HT1080 (cell line): ENCODE data around the gene ZNF688. TPM values are rescaled to one million over a fixed set of nuclear protein-coding genes. Genes with fewer than 3 reads are reported as not detected.

Source experiments
- DNase-seq: peaks from one replicate; pipeline ENCODE4 v3.0.0-alpha.2; 2015; ENCODE audit warnings: low read depth
- total RNA-seq: library from RNA; depleted of rRNA; stranded (reverse); fragments of >200 nt; shearing (Covaris generic); gene quantifications from 2 replicates; pipeline ENCODE4 v1.2.3, GENCODE V29; 2014

ZNF688 gene
- total RNA-seq, 1 experiment from 2014 or later = 7.2 TPM

GRCh38 chr16:30585400-30586191, 14.1 kb upstream of the ZNF688 start, which contains the start of gene ZNF785:
Gene ZNF785, minus strand, starts transcription at chr16:30585697. Its CDS starts 86 bp downstream, at chr16:30585611.
- DNase-seq = peak; percentile 99

DNA sequence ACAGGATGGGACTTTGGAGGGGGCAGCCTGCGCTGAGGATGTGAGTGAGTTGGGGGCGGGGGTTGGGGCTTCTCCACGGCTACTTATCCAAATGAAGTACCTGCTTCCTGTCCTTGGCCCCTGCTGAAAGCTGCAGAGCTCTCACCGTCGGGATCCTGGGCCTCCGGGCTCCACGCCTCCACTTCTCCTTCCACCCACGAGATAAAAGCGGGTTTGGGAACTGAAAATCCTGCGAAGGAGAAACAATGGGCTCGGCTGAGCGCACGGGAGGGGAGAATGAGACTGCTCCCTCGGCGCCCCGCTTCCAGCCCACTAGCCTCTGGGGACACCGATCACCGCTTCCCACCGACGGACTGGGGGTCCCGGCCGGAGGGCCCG, 13.5 kb upstream of the ZNF688 start:
- DNase-seq = no peak

DNA sequence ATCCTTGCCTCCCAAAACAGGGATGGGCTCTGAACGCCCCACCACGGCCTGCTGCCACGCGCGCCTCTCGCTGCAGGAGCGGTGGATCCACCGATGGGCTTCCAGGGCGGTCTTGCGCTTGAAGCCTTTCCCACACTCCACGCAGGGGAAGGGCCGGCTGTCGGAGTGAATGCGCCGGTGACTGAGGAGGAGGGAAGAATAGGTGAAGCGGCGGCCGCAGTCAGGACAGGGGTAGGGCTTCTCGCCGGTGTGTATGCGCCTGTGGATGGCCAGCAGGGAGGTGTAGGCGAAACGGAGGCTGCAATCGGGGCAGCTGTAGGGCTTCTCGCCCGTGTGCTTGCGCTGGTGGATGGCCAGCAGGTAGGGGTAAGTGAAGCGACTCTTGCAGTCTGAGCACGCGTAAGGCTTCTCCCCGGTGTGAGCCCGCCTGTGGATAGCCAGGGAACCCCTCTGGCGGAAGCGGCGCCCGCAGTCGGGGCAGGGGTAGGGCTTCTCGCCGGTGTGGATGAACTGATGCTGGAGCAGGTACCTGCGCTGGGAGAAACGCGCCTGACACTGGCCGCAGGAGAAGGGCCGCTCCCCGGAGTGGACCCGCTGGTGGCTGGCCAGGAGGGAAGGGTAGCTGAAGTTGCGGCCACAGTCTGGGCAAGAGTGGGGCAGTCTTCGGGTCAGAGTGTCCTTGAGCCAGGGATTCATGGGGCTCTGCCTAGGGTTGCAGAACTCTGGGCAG, 11.3 kb upstream of the ZNF688 start:
- DNase-seq = no peak

DNA sequence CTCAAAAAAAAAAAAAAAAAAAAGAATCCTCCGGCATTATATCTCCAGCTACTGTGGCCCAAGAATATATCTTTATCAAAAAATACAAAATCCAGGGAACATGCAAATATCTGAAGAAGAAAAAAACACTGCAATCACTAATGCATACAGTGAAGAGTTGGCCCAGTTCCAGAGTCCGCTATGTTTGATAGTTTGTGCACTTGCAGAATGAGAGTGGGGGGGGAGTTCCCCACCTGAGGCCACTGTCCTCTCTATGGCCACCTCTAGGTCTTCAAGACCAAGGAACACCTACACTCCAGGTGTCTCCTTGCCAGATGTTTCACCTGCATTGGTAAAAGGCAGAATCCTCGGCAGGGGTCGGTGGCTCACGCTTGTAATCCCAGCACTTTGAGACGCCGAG, 9.9 kb upstream of the ZNF688 start:
- no peak for DNase-seq

DNA sequence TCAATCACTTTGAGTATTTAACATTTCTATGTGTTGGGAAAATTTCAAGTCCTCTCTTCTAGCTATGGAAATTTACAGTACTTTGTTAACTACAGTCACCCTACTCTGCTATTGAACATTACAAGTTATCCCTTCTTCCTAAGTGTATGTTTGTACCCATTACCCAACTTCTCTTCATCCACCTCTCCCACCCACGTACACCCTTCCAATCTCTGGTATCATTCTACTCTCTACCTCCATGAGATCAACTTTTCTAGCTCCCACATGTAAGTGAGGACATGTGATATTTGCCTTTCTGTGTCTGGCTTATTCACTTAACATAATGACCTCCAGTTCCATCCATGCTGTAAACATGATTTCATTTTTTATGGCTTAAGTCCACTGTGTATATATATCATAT, 3.2 kb upstream of the ZNF688 start:
- no peak for DNase-seq

- DNase-seq = no peak
Measured at GRCh38 chr16:30570636-30571444, 674 bp downstream of the ZNF688 start.

DNA sequence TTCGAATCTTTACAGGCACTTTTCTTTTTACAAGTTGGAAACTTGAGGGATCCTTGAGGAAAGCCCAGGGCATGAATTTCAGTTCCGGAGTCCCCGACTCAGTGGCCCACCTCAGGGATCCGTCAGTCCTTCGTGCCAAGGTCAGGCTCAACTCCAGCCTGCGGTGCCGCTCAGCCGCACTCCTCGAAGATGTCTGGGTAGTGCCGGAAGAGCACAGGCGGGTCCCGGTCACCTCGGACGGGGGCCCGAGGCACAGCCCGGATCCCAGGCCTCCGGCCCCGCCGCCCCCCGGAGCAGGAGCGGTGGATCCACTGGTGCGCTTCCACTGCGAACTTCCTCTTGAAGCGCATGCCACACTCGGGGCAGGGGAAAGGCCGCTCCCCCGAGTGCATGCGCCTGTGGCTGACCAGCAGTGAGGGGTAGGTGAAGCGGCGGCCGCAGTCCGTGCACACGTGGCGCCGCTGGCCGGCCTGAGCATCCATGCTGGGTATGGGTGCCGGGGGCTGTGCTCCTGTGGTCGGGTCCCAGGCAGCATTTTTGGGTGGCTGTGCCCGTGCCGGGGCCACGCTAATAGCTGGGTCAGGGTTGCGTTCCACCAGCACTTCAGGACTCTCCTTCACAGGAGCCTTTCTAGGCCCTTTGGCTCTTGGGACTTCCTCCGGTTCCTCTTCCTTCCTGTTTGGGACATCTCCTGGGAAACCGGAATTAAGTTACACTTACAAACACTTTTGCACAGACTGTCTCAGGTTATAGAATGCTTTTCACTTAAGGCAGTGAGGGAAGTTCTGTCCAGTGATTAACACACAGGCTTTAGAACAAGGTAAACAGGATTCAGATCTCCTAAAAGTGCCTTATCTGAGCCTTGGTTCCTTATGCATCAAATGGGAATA, 1.5 kb downstream of the ZNF688 start:
- DNase-seq = no peak

GRCh38 chr16:30569281-30569680, 2.2 kb downstream of the ZNF688 start:
- DNase-seq = no peak

GRCh38 chr16:30567991-30568638, 3.4 kb downstream of the ZNF688 start:
- peak; percentile 69 for DNase-seq

DNA sequence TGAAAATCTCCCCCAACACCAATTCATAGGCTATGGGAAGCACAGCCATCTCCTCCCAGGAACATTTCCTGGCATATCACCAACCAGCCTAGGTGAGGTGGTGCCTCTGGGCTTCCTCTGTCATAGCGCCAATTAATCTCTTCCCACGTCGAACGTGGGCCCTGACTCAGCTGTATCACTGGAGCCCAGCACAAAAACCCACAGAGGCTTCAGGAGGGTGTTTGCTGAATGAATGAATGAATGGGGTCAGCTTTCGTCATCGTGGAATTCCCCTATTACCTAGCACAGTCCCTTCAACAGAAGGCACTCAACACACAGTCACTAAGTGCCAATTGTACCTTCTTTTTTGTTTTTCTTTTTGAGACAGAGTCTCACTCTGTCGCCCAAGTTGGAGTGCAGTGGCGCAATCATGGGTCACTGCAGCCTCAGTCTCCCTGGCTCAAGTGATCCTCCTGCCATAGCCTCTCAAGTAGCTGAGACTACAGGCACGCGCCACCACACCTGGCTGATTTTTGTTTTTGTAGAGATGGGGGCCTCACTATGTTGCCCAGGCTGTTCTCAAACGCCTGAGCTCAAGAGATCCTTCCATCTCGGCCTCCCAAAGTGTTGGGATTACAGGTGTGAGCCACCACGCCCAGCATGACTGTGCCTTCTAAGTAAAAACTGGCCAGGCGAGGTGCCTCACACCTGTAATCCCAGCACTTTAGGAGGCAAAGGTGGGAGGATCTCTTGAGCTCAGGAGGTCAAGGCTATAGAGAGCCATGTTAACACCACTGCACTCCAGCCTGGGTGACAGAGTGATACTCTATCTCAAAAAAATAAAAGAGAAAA, 4.1 kb downstream of the ZNF688 start:
- DNase-seq = peak; percentile 15

DNA sequence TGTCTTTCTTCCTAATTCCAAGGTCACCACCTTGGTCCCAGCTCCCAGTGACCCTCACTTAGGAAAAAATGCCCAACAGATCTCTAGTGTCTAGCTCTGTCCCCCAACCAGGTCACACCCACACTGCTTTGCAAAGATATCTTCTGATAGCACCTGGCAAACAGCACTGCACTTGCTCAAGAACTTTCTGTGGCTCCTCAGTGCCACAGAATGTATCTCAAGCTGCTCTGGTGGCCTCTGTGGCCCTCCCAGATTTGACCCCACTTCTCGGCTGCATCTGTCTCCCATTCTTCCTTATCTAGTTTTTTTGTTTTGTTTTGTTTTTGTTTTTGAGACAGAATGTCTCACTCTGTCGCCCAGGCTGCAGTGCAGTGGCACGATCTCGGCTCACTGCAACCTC, 5.0 kb downstream of the ZNF688 start:
- DNase-seq = no peak

- no peak for DNase-seq
Measured at GRCh38 chr16:30565984-30566383, 5.5 kb downstream of the ZNF688 start.

DNA sequence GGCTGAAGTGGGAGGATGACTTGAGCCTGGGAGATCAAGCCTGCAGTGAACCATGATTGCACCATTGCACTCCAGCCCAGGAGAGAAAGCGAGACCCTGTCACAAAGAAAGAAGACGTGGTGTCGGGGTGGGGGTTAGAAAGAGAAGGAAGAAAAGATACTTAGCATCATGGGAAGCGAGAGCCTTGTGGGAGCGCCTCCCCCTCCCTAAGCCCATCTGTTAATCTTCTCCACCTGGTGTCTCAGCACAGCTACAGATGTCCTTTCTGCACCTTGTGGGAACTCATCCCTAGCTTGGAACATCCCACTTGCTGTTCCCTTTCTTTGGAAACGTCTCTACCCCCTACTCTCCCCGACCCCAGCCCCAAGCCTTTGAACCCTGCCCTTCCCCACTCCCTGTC, 6.0 kb downstream of the ZNF688 start:
- no peak for DNase-seq

- no peak for DNase-seq
Measured at GRCh38 chr16:30562021-30562420, 9.5 kb downstream of the ZNF688 start.

- no peak for DNase-seq
Measured at GRCh38 chr16:30561089-30561816, 10.3 kb downstream of the ZNF688 start.

- no peak for DNase-seq
Measured at GRCh38 chr16:30559690-30560089, 11.8 kb downstream of the ZNF688 start.

- no peak for DNase-seq
Measured at GRCh38 chr16:30558789-30559377, 12.6 kb downstream of the ZNF688 start.
